GM21619 (cell line): ENCODE data around the gene ROR2.
A peak's percentile ranks its signal among the peaks of the same experiment; 100 is the strongest.

Source experiments
- ATAC-seq: cut with Tn5 transposase; IDR thresholded peaks from one replicate; pipeline ENCODE4 v1.9.1; 2021; ENCODE audit not compliant: unreplicated experiment

ROR2 gene

GRCh38 chr9:91778031-91778430, 172.0 kb downstream of the ROR2 start:
- no peak for ATAC-seq

- ATAC-seq = no peak
These were observed 172.7 kb downstream of the ROR2 start for GRCh38 chr9:91777292-91777830.

GRCh38 chr9:91776409-91777291, 173.4 kb downstream of the ROR2 start:
- no peak for ATAC-seq

- ATAC-seq = no peak
These were observed 174.4 kb downstream of the ROR2 start for GRCh38 chr9:91775708-91776028.

GRCh38 chr9:91775011-91775707, 174.9 kb downstream of the ROR2 start:
- ATAC-seq = no peak

- ATAC-seq = no peak
These were observed 176.9 kb downstream of the ROR2 start for GRCh38 chr9:91773156-91773555.

- ATAC-seq = no peak
These were observed 178.2 kb downstream of the ROR2 start for GRCh38 chr9:91771864-91772263.

- ATAC-seq = no peak
These were observed 179.0 kb downstream of the ROR2 start for GRCh38 chr9:91771027-91771426.

GRCh38 chr9:91770229-91770628, 179.8 kb downstream of the ROR2 start:
- ATAC-seq = no peak

- no peak for ATAC-seq
These were observed 180.8 kb downstream of the ROR2 start for GRCh38 chr9:91768977-91769916.

GRCh38 chr9:91768507-91768906, 181.5 kb downstream of the ROR2 start:
- ATAC-seq = no peak

- ATAC-seq = no peak
These were observed 183.5 kb downstream of the ROR2 start for GRCh38 chr9:91766315-91767069.

GRCh38 chr9:91765296-91765695, 184.7 kb downstream of the ROR2 start:
- ATAC-seq = no peak

GRCh38 chr9:91764661-91765060, 185.4 kb downstream of the ROR2 start:
- no peak for ATAC-seq

GRCh38 chr9:91761362-91761761, 188.7 kb downstream of the ROR2 start:
- no peak for ATAC-seq

- no peak for ATAC-seq
These were observed 189.1 kb downstream of the ROR2 start for GRCh38 chr9:91760906-91761305.

GRCh38 chr9:91758491-91758981, 191.5 kb downstream of the ROR2 start:
- ATAC-seq = peak; percentile 71

GRCh38 chr9:91757782-91758181, 192.2 kb downstream of the ROR2 start:
- no peak for ATAC-seq

GRCh38 chr9:91756510-91756780, 193.6 kb downstream of the ROR2 start:
- ATAC-seq = no peak

GRCh38 chr9:91755761-91756509, 194.1 kb downstream of the ROR2 start:
- no peak for ATAC-seq
